ENCODE results near the gene WDR11.
"Not testable (repeated sequence)": the region's sequence is repeated elsewhere in the genome, so short reads cannot be mapped to it uniquely, and the experiment has no call there.

The WDR11 gene

GRCh38 chr10:120861178-120861855, 10.2 kb downstream of the WDR11 start:
- DNase-seq: no peak

- no peak for DNase-seq
These were observed 22.6 kb downstream of the WDR11 start for GRCh38 chr10:120873741-120874140.

GRCh38 chr10:120883071-120883470, 31.9 kb downstream of the WDR11 start:
- DNase-seq: no peak

GRCh38 chr10:120887482-120887881, 36.3 kb downstream of the WDR11 start:
- no peak for DNase-seq

GRCh38 chr10:120891365-120891764, 40.2 kb downstream of the WDR11 start:
- no peak for DNase-seq

GRCh38 chr10:120894556-120894955, 43.4 kb downstream of the WDR11 start:
- DNase-seq: no peak

GRCh38 chr10:120897343-120897742, 46.2 kb downstream of the WDR11 start:
- no peak for DNase-seq

- DNase-seq: no peak
These were observed 54.1 kb downstream of the WDR11 start for GRCh38 chr10:120905268-120905667.

GRCh38 chr10:120917521-120918250, 66.5 kb downstream of the WDR11 start:
- peak; percentile 39 for DNase-seq

- DNase-seq: not testable (repeated sequence)
These were observed 72.7 kb downstream of the WDR11 start for GRCh38 chr10:120923886-120924285.

GRCh38 chr10:120926611-120927010, 75.4 kb downstream of the WDR11 start:
- no peak for DNase-seq

- DNase-seq: no peak
These were observed 76.2 kb downstream of the WDR11 start for GRCh38 chr10:120927352-120927751.

GRCh38 chr10:120929166-120929565, 78.0 kb downstream of the WDR11 start:
- DNase-seq: no peak

GRCh38 chr10:120931423-120931822, 80.3 kb downstream of the WDR11 start:
- no peak for DNase-seq

- DNase-seq: no peak
These were observed 80.8 kb downstream of the WDR11 start for GRCh38 chr10:120931999-120932398.

GRCh38 chr10:120938822-120939221, 87.7 kb downstream of the WDR11 start:
- DNase-seq: no peak

GRCh38 chr10:120940299-120940900, 89.2 kb downstream of the WDR11 start:
- DNase-seq: no peak

GRCh38 chr10:120941501-120941900, 90.3 kb downstream of the WDR11 start:
- DNase-seq: no peak

GRCh38 chr10:120942806-120943413, 91.7 kb downstream of the WDR11 start:
- peak; percentile 57 for DNase-seq

GRCh38 chr10:120943542-120943941, 92.4 kb downstream of the WDR11 start:
- no peak for DNase-seq

GRCh38 chr10:120944586-120945125, 93.5 kb downstream of the WDR11 start:
- DNase-seq: no peak

GRCh38 chr10:120945182-120945581, 94.0 kb downstream of the WDR11 start:
- no peak for DNase-seq

GRCh38 chr10:120945801-120946302, 94.7 kb downstream of the WDR11 start:
- no peak for DNase-seq

Measured in NCI-H510A treated with DMSO at 0.1 percent for 48 hours (cell line).